ENCODE results near the gene DPEP1. TPM values are rescaled to one million over a fixed set of nuclear protein-coding genes. Genes with fewer than 3 reads are reported as not detected.

Gene DPEP1
- total and polyA plus RNA-seq, 2 experiments from 2014 or later = 1.7 to 2.3 TPM

- H3K79me2 ChIP-seq (replicated peaks; ENCODE audit: insufficient read depth) = no peaks in the 10 kb centered on the region
- Mint-ChIP-seq H3K36me3 (ENCODE audit: low read depth) (peaks cover 49% of the 10 kb centered on the region), H3K4me3 (no peak overlapping the region), H3K27ac (no peak overlapping the region), H3K4me1 (no peaks in the 10 kb centered on the region), H3K9me3 (peaks cover 36% of the 10 kb centered on the region), H3K27me3 (ENCODE audit: insufficient read depth, low read depth, poor library complexity) (peaks cover 2% of the 10 kb centered on the region)
- no peak overlapping the region for H3K27ac ChIP-seq (ENCODE audit: low read depth)
- H3K36me3 ChIP-seq (ENCODE audit: insufficient read depth) = no peaks in the 10 kb centered on the region
- no peaks in the 10 kb centered on the region for H4K20me1 ChIP-seq (replicated peaks; ENCODE audit: insufficient read depth)
- no peak for TF ChIP-seq ETS1 (IDR thresholded peaks at IDR 0.05)
- no peak for TF ChIP-seq ZNF462 (CRISPR knock-in tag; IDR thresholded peaks at IDR 0.05)
- TF ChIP-seq STAT1 (IDR thresholded peaks at IDR 0.05; ENCODE audit: unreplicated experiment) = no peak
- TF ChIP-seq ZNF331 (CRISPR knock-in tag; IDR thresholded peaks at IDR 0.05; ENCODE audit: low read depth) = no peak
- no peak for TF ChIP-seq POLR2AphosphoS5 (IDR thresholded peaks at IDR 0.05; ENCODE audit: low read depth)
- no peak overlapping the region for H3K4me2 ChIP-seq
- H3K27me3 ChIP-seq (ENCODE audit: insufficient read depth) = no peaks in the 10 kb centered on the region
- no peak overlapping the region for H2AFZ ChIP-seq
- DNase-seq (ENCODE audit: low spot score) (no peak), ATAC-seq (no peak)
- no peak overlapping the region for H3K4me3 ChIP-seq
- H3F3A ChIP-seq (replicated peaks; ENCODE audit: low read depth) = 0 out of 2 replicates have a peak, but pooled peaks cover 2% of the 10 kb centered on the region
- H3K4me1 ChIP-seq (ENCODE audit: insufficient read depth) = no peaks in the 10 kb centered on the region
- H3K9me2 ChIP-seq (ENCODE audit: insufficient read depth) = 0 out of 2 replicates have a peak, but pooled peaks cover 3% of the 10 kb centered on the region
Observed at GRCh38 chr16:89668790-89669158, 55.3 kb downstream of the DPEP1 start.

DNA sequence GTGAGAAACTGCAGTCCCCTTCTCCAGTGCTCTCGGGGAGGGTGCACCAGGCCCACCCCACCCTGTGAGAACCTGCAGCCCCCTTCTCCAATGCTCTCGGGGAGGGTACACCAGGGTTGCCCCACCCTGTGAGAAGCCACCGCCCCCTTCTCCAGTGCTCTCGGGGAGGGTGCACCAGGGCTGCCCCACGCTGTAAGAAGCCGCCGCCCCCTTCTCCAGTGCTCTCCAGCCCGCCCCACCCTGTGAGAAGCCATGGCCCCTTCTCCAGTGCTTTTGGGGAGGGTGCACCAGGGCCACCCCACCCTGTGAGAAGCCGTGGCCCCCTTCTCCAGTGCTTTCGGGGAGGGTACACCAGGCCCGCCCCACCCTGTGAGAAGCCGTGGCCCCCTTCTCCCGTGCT, 56.3 kb downstream of the DPEP1 start:
- no peak overlapping the region for H3K4me2 ChIP-seq
- DNase-seq (ENCODE audit: low spot score) (no peak), ATAC-seq (no peak)
- no peak overlapping the region for H2AFZ ChIP-seq
- 0 out of 2 replicates have a peak, but pooled peaks cover 2% of the 10 kb centered on the region for H3F3A ChIP-seq (replicated peaks; ENCODE audit: low read depth)
- no peaks in the 10 kb centered on the region for H3K4me1 ChIP-seq (ENCODE audit: insufficient read depth)
- peaks cover 48% of the 10 kb centered on the region for H3K36me3 Mint-ChIP-seq (ENCODE audit: low read depth)
- no peak overlapping the region for H3K4me3 Mint-ChIP-seq
- H3K27me3 Mint-ChIP-seq (ENCODE audit: insufficient read depth, low read depth, poor library complexity) = peaks cover 3% of the 10 kb centered on the region
- peaks cover 37% of the 10 kb centered on the region for H3K9me3 Mint-ChIP-seq
- no peaks in the 10 kb centered on the region for H3K36me3 ChIP-seq (ENCODE audit: insufficient read depth)
- no peaks in the 10 kb centered on the region for H3K27me3 ChIP-seq (ENCODE audit: insufficient read depth)
- no peaks in the 10 kb centered on the region for H3K4me1 Mint-ChIP-seq
- no peak overlapping the region for H3K27ac ChIP-seq (ENCODE audit: low read depth)
- no peaks in the 10 kb centered on the region for H4K20me1 ChIP-seq (replicated peaks; ENCODE audit: insufficient read depth)
- no peak overlapping the region for H3K4me3 ChIP-seq
- H3K9me2 ChIP-seq (ENCODE audit: insufficient read depth) = 0 out of 2 replicates have a peak, but pooled peaks cover 3% of the 10 kb centered on the region
- H3K79me2 ChIP-seq (replicated peaks; ENCODE audit: insufficient read depth) = no peaks in the 10 kb centered on the region
- H3K27ac Mint-ChIP-seq = no peak overlapping the region
- TF ChIP-seq NANOG (IDR thresholded peaks at IDR 0.05; ENCODE audit: borderline replicate concordance) = no peak
- no peak for TF ChIP-seq EZH2phosphoT487 (IDR thresholded peaks at IDR 0.05; ENCODE audit: unreplicated experiment)
- TF ChIP-seq POLR2AphosphoS5 (IDR thresholded peaks at IDR 0.05; ENCODE audit: low read depth) = no peak
- TF ChIP-seq, protein P1, sequence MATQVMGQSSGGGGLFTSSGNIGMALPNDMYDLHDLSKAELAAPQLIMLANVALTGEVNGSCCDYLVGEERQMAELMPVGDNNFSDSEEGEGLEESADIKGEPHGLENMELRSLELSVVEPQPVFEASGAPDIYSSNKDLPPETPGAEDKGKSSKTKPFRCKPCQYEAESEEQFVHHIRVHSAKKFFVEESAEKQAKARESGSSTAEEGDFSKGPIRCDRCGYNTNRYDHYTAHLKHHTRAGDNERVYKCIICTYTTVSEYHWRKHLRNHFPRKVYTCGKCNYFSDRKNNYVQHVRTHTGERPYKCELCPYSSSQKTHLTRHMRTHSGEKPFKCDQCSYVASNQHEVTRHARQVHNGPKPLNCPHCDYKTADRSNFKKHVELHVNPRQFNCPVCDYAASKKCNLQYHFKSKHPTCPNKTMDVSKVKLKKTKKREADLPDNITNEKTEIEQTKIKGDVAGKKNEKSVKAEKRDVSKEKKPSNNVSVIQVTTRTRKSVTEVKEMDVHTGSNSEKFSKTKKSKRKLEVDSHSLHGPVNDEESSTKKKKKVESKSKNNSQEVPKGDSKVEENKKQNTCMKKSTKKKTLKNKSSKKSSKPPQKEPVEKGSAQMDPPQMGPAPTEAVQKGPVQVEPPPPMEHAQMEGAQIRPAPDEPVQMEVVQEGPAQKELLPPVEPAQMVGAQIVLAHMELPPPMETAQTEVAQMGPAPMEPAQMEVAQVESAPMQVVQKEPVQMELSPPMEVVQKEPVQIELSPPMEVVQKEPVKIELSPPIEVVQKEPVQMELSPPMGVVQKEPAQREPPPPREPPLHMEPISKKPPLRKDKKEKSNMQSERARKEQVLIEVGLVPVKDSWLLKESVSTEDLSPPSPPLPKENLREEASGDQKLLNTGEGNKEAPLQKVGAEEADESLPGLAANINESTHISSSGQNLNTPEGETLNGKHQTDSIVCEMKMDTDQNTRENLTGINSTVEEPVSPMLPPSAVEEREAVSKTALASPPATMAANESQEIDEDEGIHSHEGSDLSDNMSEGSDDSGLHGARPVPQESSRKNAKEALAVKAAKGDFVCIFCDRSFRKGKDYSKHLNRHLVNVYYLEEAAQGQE (IDR thresholded peaks at IDR 0.05; ENCODE audit: unreplicated experiment) = no peak
- TF ChIP-seq, protein P2, sequence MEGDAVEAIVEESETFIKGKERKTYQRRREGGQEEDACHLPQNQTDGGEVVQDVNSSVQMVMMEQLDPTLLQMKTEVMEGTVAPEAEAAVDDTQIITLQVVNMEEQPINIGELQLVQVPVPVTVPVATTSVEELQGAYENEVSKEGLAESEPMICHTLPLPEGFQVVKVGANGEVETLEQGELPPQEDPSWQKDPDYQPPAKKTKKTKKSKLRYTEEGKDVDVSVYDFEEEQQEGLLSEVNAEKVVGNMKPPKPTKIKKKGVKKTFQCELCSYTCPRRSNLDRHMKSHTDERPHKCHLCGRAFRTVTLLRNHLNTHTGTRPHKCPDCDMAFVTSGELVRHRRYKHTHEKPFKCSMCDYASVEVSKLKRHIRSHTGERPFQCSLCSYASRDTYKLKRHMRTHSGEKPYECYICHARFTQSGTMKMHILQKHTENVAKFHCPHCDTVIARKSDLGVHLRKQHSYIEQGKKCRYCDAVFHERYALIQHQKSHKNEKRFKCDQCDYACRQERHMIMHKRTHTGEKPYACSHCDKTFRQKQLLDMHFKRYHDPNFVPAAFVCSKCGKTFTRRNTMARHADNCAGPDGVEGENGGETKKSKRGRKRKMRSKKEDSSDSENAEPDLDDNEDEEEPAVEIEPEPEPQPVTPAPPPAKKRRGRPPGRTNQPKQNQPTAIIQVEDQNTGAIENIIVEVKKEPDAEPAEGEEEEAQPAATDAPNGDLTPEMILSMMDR (conservative IDR thresholded peaks at IDR 0.05; ENCODE audit: low read depth in 2 of 2) = no peak
- no peak for TF ChIP-seq EZH2 (IDR thresholded peaks at IDR 0.05; ENCODE audit: low read depth, unreplicated experiment)

All from GM23338 (cell line).